HG02798 (cell line): ENCODE data around the gene MINAR2.

Experiments
- ATAC-seq: cut with Tn5 transposase; IDR thresholded peaks from one replicate; pipeline ENCODE4 v1.9.1; 2021; ENCODE audit warnings: mild to moderate bottlenecking; ENCODE audit not compliant: unreplicated experiment, poor library complexity

MINAR2 gene

GRCh38 chr5:129770024-129770820 lies 22.3 kb downstream of the MINAR2 start:
- ATAC-seq: no peak

GRCh38 chr5:129771058-129771838 lies 23.4 kb downstream of the MINAR2 start:
- peak; percentile 72 for ATAC-seq

GRCh38 chr5:129773376-129773775 lies 25.5 kb downstream of the MINAR2 start:
- ATAC-seq: no peak

- ATAC-seq: no peak
Measured at GRCh38 chr5:129781594-129781993, 33.7 kb downstream of the MINAR2 start.

- ATAC-seq: no peak
Measured at GRCh38 chr5:129803403-129803802, 55.5 kb downstream of the MINAR2 start.

GRCh38 chr5:129804705-129805104 lies 56.8 kb downstream of the MINAR2 start:
- no peak for ATAC-seq

- no peak for ATAC-seq
Measured at GRCh38 chr5:129807162-129807814, 59.4 kb downstream of the MINAR2 start.
